ENCODE data around the gene CALN1. TPM values are rescaled to one million over a fixed set of nuclear protein-coding genes. Genes with fewer than 3 reads are reported as not detected.
"Not testable (repeated sequence)": the region's sequence is repeated elsewhere in the genome, so short reads cannot be mapped to it uniquely, and the experiment has no call there.

The CALN1 gene
- total RNA-seq, 1 donor, result 22.1 TPM

GRCh38 chr7:72409638-72410015 is 2.5 kb downstream of the CALN1 start:
- no peak for DNase-seq (ENCODE audit: low read depth in 2 of 3, low spot score in 2 of 3)

GRCh38 chr7:72408966-72409637 is 3.0 kb downstream of the CALN1 start:
- no peak for DNase-seq (ENCODE audit: low read depth in 2 of 3, low spot score in 2 of 3)

- no peak for DNase-seq (ENCODE audit: low read depth in 2 of 3, low spot score in 2 of 3)
These were observed 5.2 kb downstream of the CALN1 start for GRCh38 chr7:72406820-72407403.

GRCh38 chr7:72405871-72406270 is 6.3 kb downstream of the CALN1 start:
- DNase-seq (ENCODE audit: low read depth in 2 of 3, low spot score in 2 of 3), result no peak

- DNase-seq (ENCODE audit: low read depth in 2 of 3, low spot score in 2 of 3), result peak in 2 of 3 donors; percentile 90 to 94
These were observed 6.7 kb downstream of the CALN1 start for GRCh38 chr7:72405418-72405817.

GRCh38 chr7:72404743-72405142 is 7.4 kb downstream of the CALN1 start:
- peak in 1 of 3 donors; percentile 14 for DNase-seq (ENCODE audit: low read depth in 2 of 3, low spot score in 2 of 3)

- peak in 2 of 3 donors; percentile 83 to 85 for DNase-seq (ENCODE audit: low read depth in 2 of 3, low spot score in 2 of 3)
These were observed 8.6 kb downstream of the CALN1 start for GRCh38 chr7:72403458-72404076.

- no peak for DNase-seq (ENCODE audit: low read depth in 2 of 3, low spot score in 2 of 3)
These were observed 18.1 kb downstream of the CALN1 start for GRCh38 chr7:72394016-72394415.

GRCh38 chr7:72391821-72392377 is 20.2 kb downstream of the CALN1 start:
- DNase-seq (ENCODE audit: low read depth in 2 of 3, low spot score in 2 of 3), result no peak

GRCh38 chr7:72386118-72386517 is 26.0 kb downstream of the CALN1 start:
- no peak for DNase-seq (ENCODE audit: low read depth in 2 of 3, low spot score in 2 of 3)

GRCh38 chr7:72362246-72362645 is 49.9 kb downstream of the CALN1 start:
- no peak for DNase-seq (ENCODE audit: low read depth in 2 of 3, low spot score in 2 of 3)

- no peak for DNase-seq (ENCODE audit: low read depth in 2 of 3, low spot score in 2 of 3)
These were observed 66.9 kb downstream of the CALN1 start for GRCh38 chr7:72345208-72345727.

GRCh38 chr7:72343991-72344390 is 68.1 kb downstream of the CALN1 start:
- DNase-seq (ENCODE audit: low read depth in 2 of 3, low spot score in 2 of 3), result no peak

GRCh38 chr7:72343354-72343753 is 68.8 kb downstream of the CALN1 start:
- not testable (repeated sequence) for DNase-seq (ENCODE audit: low read depth in 2 of 3, low spot score in 2 of 3)

GRCh38 chr7:72337390-72338167 is 74.6 kb downstream of the CALN1 start:
- peak in 1 of 3 donors; percentile 69 for DNase-seq (ENCODE audit: low read depth in 2 of 3, low spot score in 2 of 3)

- peak in 1 of 3 donors; percentile 59 for DNase-seq (ENCODE audit: low read depth in 2 of 3, low spot score in 2 of 3)
These were observed 75.3 kb downstream of the CALN1 start for GRCh38 chr7:72336632-72337389.

GRCh38 chr7:72336382-72336631 is 75.8 kb downstream of the CALN1 start:
- DNase-seq (ENCODE audit: low read depth in 2 of 3, low spot score in 2 of 3), result no peak

- DNase-seq (ENCODE audit: low read depth in 2 of 3, low spot score in 2 of 3), result peak in 1 of 3 donors; percentile 43
These were observed 76.4 kb downstream of the CALN1 start for GRCh38 chr7:72335561-72336381.

GRCh38 chr7:72334698-72335097 is 77.4 kb downstream of the CALN1 start:
- peak in 1 of 3 donors; percentile 49 for DNase-seq (ENCODE audit: low read depth in 2 of 3, low spot score in 2 of 3)

All from hematopoietic multipotent progenitor cell (in vitro differentiated cells).